Caco-2 (cell line): ENCODE results near the gene PRDM15. TPM values are rescaled to one million over a fixed set of nuclear protein-coding genes. Genes with fewer than 3 reads are reported as not detected.

Experiments used
- BruUV-seq: library from RNA; stranded (reverse); fragments of 400-500 nt; replicated peaks from 2 replicates; lab custom pipeline; 2021; lab: Mats Ljungman, UMichigan
- CTCF ChIA-PET: fragments of 300-600 bp; sonication (Branson Sonifier 250); formaldehyde crosslinking; loops from one replicate; lab custom pipeline; 2022; ENCODE audit warnings: antibody characterized with exemption; lab: Charles Lee
- POLR2A ChIA-PET: fragments of 300-600 bp; sonication (Branson Sonifier 250); formaldehyde crosslinking; loops from one replicate; lab custom pipeline; 2022; ENCODE audit warnings: antibody characterized with exemption; lab: Charles Lee
- DNase-seq, 2 experiments: peaks; one replicate each; pipeline versions ENCODE4 v3.0.0 to v3.0.0-alpha.2; 2020 to 2022
- H3K27me3 ChIP-seq: replicated peaks from 2 replicates; pipeline ENCODE4 v1.6.0; 2011; ENCODE audit warnings: low read length; ENCODE audit not compliant: control insufficient read depth, insufficient read depth
- H3K36me3 ChIP-seq: 2 replicates; pipeline ENCODE4 v1.5.1; 2011; ENCODE audit warnings: low read length; ENCODE audit not compliant: control insufficient read depth, insufficient read depth
- H3K4me1 ChIP-seq: fragments of 250-450 bp; sonication (Bioruptor Pico); 2 replicates; pipeline ENCODE4 v1.5.1; 2020; ENCODE audit warnings: mild to moderate bottlenecking
- H3K4me3 ChIP-seq: 2 replicates; pipeline ENCODE4 v1.5.1; 2011; ENCODE audit warnings: low read depth, mild to moderate bottlenecking, control low read depth, low read length
- H3K9me3 ChIP-seq: fragments of 250-450 bp; sonication (Bioruptor Pico); 2 replicates; pipeline ENCODE4 v1.5.1; 2020; ENCODE audit warnings: mild to moderate bottlenecking, moderate library complexity
- H3K27ac Mint-ChIP-seq: one replicate; pipeline ENCODE4 v1.8.0; 2022; ENCODE audit warnings: mixed read lengths; ENCODE audit not compliant: unreplicated experiment
- H3K27me3 Mint-ChIP-seq: one replicate; pipeline ENCODE4 v1.8.0; 2022; ENCODE audit warnings: mixed read lengths; ENCODE audit not compliant: insufficient read depth, unreplicated experiment
- H3K36me3 Mint-ChIP-seq: one replicate; pipeline ENCODE4 v1.8.0; 2022; ENCODE audit warnings: mild to moderate bottlenecking, mixed read lengths; ENCODE audit not compliant: insufficient read depth, unreplicated experiment
- H3K4me1 Mint-ChIP-seq: one replicate; pipeline ENCODE4 v1.8.0; 2022; ENCODE audit warnings: low read depth, mixed read lengths; ENCODE audit not compliant: unreplicated experiment
- H3K4me3 Mint-ChIP-seq: one replicate; pipeline ENCODE4 v1.8.0; 2022; ENCODE audit warnings: mild to moderate bottlenecking, moderate library complexity, mixed read lengths; ENCODE audit not compliant: unreplicated experiment
- H3K9me3 Mint-ChIP-seq: one replicate; pipeline ENCODE4 v1.8.0; 2022; ENCODE audit warnings: mixed read lengths; ENCODE audit not compliant: unreplicated experiment
- intact Hi-C: fragments of 100-400 bp; cut with micrococcal nuclease; formaldehyde crosslinking; loops from one replicate; pipeline ENCODE4 v1.10.0; 2022; ENCODE audit not compliant: unreplicated experiment
- total RNA-seq: library from RNA; stranded (reverse); gene quantifications from 2 replicates; pipeline ENCODE4 v1.2.3, GENCODE V29; 2022
- TF ChIP-seq, protein P1 (sequence below), 2 experiments: fragments of 200-600 bp in 1 of 2; IDR thresholded peaks; 1 replicate in 1 of 2; 2 replicates in 1 of 2; pipeline versions ENCODE4 v1.5.1 to v1.8.0; 2011 to 2022; ENCODE audit warnings: antibody characterized with exemption in 1 of 2, control low read depth in 1 of 2, inconsistent platforms in 1 of 2, low read depth in 1 of 2, low read length in 1 of 2, mild to moderate bottlenecking in 1 of 2, moderate library complexity in 1 of 2; ENCODE audit not compliant: insufficient read depth in 1 of 2, severe bottlenecking in 1 of 2, unreplicated experiment in 1 of 2

Gene PRDM15
- total RNA-seq, 1 experiment from 2014 or later = 5.6 TPM

DNA sequence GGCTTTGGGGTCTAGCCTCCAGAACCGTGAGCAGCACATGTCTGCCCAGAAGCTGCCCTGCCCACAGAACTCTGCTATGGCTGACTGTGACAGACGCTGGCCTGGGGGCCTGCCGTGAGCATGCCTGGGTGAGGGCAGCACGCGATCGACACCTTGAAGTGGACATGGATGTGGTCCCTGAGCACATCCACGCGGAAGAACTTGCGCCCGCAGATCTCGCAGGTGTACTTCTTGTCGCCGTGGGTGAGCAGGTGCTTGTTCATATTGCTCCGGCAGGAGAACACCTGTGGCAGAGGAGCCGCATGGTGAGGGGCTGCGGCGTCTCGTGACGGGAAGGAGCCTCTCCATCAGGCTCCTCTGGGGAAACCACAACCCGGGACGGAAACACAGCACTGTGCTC is 56.0 kb downstream of the PRDM15 start:
- TF ChIP-seq, protein P1, sequence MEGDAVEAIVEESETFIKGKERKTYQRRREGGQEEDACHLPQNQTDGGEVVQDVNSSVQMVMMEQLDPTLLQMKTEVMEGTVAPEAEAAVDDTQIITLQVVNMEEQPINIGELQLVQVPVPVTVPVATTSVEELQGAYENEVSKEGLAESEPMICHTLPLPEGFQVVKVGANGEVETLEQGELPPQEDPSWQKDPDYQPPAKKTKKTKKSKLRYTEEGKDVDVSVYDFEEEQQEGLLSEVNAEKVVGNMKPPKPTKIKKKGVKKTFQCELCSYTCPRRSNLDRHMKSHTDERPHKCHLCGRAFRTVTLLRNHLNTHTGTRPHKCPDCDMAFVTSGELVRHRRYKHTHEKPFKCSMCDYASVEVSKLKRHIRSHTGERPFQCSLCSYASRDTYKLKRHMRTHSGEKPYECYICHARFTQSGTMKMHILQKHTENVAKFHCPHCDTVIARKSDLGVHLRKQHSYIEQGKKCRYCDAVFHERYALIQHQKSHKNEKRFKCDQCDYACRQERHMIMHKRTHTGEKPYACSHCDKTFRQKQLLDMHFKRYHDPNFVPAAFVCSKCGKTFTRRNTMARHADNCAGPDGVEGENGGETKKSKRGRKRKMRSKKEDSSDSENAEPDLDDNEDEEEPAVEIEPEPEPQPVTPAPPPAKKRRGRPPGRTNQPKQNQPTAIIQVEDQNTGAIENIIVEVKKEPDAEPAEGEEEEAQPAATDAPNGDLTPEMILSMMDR (IDR thresholded peaks at IDR 0.05; ENCODE audit: insufficient read depth in 1 of 2, low read depth in 1 of 2, low read length in 1 of 2, severe bottlenecking in 1 of 2, unreplicated experiment in 1 of 2) = no peak
- Mint-ChIP-seq H3K4me3 (no peak overlapping the region), H3K27ac (no peak overlapping the region), H3K4me1 (no peaks in the 10 kb centered on the region), H3K27me3 (no peaks in the 10 kb centered on the region), H3K9me3 (no peaks in the 10 kb centered on the region), H3K36me3 (no peaks in the 10 kb centered on the region)
- POLR2A ChIA-PET = no interaction called here
- Histone ChIP-seq H3K4me1 (no peaks in the 10 kb centered on the region), H3K4me3 (no peak overlapping the region), H3K9me3 (no peaks in the 10 kb centered on the region), H3K27me3 (no peaks in the 10 kb centered on the region), H3K36me3 (no peaks in the 10 kb centered on the region)
- DNase-seq = no peak
- CTCF ChIA-PET = no interaction called here
- no TSS peak for BruUV-seq
- intact Hi-C loops = no loop called here

DNA sequence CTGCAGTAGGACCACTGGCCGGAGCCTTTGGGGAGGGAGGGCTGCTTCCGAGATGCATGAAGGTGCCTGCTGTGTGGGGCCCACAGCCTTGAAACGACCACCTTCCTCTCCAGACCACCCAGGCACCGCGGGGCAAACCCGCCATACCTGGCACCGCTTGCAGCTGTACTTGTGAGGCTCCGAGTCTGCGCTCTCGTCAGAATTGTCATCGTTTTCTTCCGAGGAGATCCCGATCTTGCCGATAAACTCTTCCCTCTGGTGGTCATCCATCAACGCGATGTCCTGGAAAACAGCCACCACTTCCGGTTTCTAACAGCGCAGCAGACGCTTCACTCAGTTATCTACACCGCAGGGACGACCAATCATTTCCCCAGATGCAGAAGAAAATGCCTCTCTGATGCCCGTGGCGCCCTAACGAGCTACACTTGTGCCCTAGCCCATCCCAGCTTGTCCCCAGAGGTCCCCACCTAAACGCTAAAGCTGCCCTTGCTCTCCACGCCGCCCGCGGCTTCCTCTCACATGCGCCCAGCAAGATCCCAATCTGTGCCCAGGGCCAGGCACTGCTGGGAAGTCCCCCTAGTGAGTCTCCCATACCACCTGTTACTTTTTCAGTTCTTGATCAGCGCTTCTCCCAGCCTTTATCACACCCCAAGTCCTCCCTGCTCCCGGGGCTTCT is 57.2 kb downstream of the PRDM15 start:
- DNase-seq = no peak
- CTCF ChIA-PET = interaction anchor here (0.9 kb wide), 1 partner anchor 314 kb away, joined by 4 read pairs; no protein-coding TSS in a partner anchor
- H3K27me3 ChIP-seq = no peaks in the 10 kb centered on the region
- Mint-ChIP-seq H3K4me1 (no peaks in the 10 kb centered on the region), H3K36me3 (no peaks in the 10 kb centered on the region), H3K9me3 (no peaks in the 10 kb centered on the region), H3K4me3 (no peak overlapping the region), H3K27me3 (no peaks in the 10 kb centered on the region), H3K27ac (no peak overlapping the region)
- BruUV-seq = no TSS peak
- no peaks in the 10 kb centered on the region for H3K9me3 ChIP-seq
- no peak overlapping the region for H3K4me3 ChIP-seq
- H3K4me1 ChIP-seq = 0 out of 2 replicates have a peak, but pooled peaks cover 2% of the 10 kb centered on the region
- TF ChIP-seq, protein P1 (IDR thresholded peaks at IDR 0.05; ENCODE audit: insufficient read depth in 1 of 2, low read depth in 1 of 2, low read length in 1 of 2, severe bottlenecking in 1 of 2, unreplicated experiment in 1 of 2) = no peak
- POLR2A ChIA-PET = no interaction called here
- intact Hi-C loops = no loop called here
- no peaks in the 10 kb centered on the region for H3K36me3 ChIP-seq

DNA sequence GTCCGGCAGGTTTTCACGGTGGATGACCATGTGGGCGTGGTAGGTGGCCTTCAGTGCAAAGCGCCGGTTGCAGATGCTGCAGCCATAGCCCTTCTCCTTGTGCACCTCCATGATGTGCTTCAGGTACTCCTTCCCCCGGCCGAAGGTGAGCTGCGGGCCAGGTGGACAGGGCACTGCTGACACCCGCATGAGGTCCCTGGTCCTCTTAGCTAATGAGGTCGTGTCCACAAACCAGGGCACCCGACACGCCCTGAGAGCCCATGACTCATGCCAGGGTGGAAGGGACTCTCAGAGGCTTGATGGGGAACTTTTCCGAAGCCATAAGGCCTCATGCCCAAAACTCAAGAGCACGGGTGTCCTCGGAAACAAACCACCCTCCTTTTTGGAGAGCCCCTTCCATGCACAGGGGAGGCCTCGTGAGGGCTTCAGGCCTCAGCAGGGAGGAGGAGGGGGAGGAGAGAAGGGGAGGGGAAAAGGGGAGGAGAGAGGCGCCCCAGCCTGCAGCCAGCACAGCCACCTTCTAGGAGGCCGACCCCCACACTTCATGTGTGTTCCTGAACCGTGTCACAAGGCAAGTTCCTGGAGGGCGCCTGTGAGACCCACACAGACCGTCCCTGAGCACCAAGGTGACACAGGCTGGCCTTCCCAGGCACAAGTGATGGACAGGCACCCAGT is 57.9 kb downstream of the PRDM15 start:
- no peaks in the 10 kb centered on the region for H3K4me1 Mint-ChIP-seq
- Histone ChIP-seq H3K36me3 (no peaks in the 10 kb centered on the region), H3K4me3 (no peak overlapping the region), H3K9me3 (no peaks in the 10 kb centered on the region), H3K4me1 (0 out of 2 replicates have a peak, but pooled peaks cover 3% of the 10 kb centered on the region), H3K27me3 (no peaks in the 10 kb centered on the region)
- no TSS peak for BruUV-seq
- TF ChIP-seq, protein P1 (IDR thresholded peaks at IDR 0.05; ENCODE audit: insufficient read depth in 1 of 2, low read depth in 1 of 2, low read length in 1 of 2, severe bottlenecking in 1 of 2, unreplicated experiment in 1 of 2) = no peak
- H3K27me3 Mint-ChIP-seq = no peaks in the 10 kb centered on the region
- ChIA-PET POLR2A (no interaction called here), CTCF (interaction anchor here (0.5 to 0.9 kb wide), 2 partner anchors 308 to 314 kb away, joined by 3 to 4 read pairs; no protein-coding TSS in a partner anchor)
- no peak for DNase-seq
- H3K9me3 Mint-ChIP-seq = no peaks in the 10 kb centered on the region
- no peaks in the 10 kb centered on the region for H3K36me3 Mint-ChIP-seq
- H3K27ac Mint-ChIP-seq = no peak overlapping the region
- no peak overlapping the region for H3K4me3 Mint-ChIP-seq
- intact Hi-C loops = no loop called here
